Activated B cell treated with CpG ODN at 0.5 μM for 24 hours (primary cell): ENCODE data around the gene FBXO44. TPM values are rescaled to one million over a fixed set of nuclear protein-coding genes. Genes with fewer than 3 reads are reported as not detected.

Source experiments
- ATAC-seq: fragments of 200-7000 bp; cut with Tn5 transposase; one replicate; pipeline ENCODE4 v1.10.0; 2021; ENCODE audit warnings: low read depth, mild to moderate bottlenecking, moderate library complexity
- CTCF ChIA-PET: fragments of 350-600 bp; sonication (Branson Sonifier 250); formaldehyde crosslinking; loops from one replicate; lab custom pipeline; 2021; ENCODE audit warnings: antibody characterized with exemption; lab: Charles Lee
- POLR2A ChIA-PET: fragments of 350-600 bp; sonication (Branson Sonifier 250); formaldehyde crosslinking; loops from one replicate; lab custom pipeline; 2021; ENCODE audit warnings: antibody characterized with exemption; lab: Charles Lee
- DNase-seq: peaks from one replicate; pipeline ENCODE4 v3.0.0; 2022
- H3K27ac Mint-ChIP-seq: one replicate; pipeline ENCODE4 v1.8.0; 2020; ENCODE audit warnings: mixed read lengths
- H3K27me3 Mint-ChIP-seq: one replicate; pipeline ENCODE4 v1.8.0; 2021; ENCODE audit warnings: mixed read lengths
- H3K36me3 Mint-ChIP-seq: one replicate; pipeline ENCODE4 v1.8.0; 2021; ENCODE audit warnings: low read depth, mixed read lengths
- H3K4me1 Mint-ChIP-seq: one replicate; pipeline ENCODE4 v1.8.0; 2021; ENCODE audit warnings: mixed read lengths
- H3K4me3 Mint-ChIP-seq: one replicate; pipeline ENCODE4 v1.8.0; 2020; ENCODE audit warnings: mild to moderate bottlenecking, mixed read lengths
- H3K9me3 Mint-ChIP-seq: one replicate; pipeline ENCODE4 v1.8.0; 2020; ENCODE audit warnings: mixed read lengths
- intact Hi-C: fragments of 100-400 bp; cut with micrococcal nuclease; formaldehyde crosslinking; loops from one replicate; pipeline ENCODE4 v1.15.1; 2024
- total RNA-seq: library from RNA; stranded (reverse); gene quantifications from 2 replicates; pipeline ENCODE4 v1.2.3, GENCODE V29; 2022
- TF ChIP-seq, protein P1 (sequence below): fragments of 200-600 bp; IDR thresholded peaks from one replicate; pipeline ENCODE4 v1.8.0; 2022; ENCODE audit warnings: antibody characterized with exemption, mild to moderate bottlenecking

Gene FBXO44
- total RNA-seq, 1 donor from 2014 or later: 27.2 TPM

DNA sequence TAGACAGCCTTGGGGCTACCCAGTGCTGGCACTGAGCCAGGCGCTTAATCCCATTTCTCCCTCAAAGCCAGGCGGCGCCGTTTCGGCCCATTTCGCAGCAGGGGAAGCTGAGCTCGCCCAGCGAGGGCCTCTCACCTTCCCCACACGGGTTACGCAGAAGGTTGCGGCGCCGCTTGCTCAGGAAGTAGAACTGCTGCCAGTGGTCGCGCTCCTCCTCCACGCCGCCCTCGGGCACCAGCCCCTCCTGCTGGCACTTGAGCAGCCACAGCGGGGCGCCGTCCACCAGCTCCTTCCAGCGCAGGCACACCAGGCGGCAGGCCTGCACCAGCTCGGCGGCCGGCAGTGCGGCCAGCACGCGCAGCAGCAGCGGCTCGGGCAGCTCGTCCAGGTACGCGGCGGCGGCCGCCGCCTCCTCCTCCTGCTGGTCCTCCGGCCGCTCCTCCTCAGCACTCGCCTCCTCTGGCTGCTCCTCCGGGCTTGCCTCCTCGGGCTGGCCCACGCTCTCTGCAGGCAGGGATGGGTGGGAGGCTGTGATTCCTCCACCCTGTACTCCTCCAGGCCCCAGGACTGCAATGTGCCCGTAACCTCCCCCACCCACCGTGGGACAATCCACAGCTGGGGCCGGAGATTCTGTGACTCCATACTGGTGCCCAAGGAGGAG lies 4.2 kb upstream of the FBXO44 start:
- POLR2A ChIA-PET: interaction anchor here (0.7 to 3.3 kb wide), 8 partner anchors 14 to 388 kb away, joined by 3 to 36 read pairs (median 6); partner anchors contain the start of genes AGTRAP, FBXO6, MAD2L2 and MTOR
- Mint-ChIP-seq H3K9me3 (no peaks in the 10 kb centered on the region), H3K36me3 (no peaks in the 10 kb centered on the region), H3K27me3 (no peaks in the 10 kb centered on the region), H3K27ac (peak overlapping the region; percentile 8), H3K4me1 (peaks cover 26% of the 10 kb centered on the region), H3K4me3 (peak overlapping the region; percentile 69)
- TF ChIP-seq, protein P1, sequence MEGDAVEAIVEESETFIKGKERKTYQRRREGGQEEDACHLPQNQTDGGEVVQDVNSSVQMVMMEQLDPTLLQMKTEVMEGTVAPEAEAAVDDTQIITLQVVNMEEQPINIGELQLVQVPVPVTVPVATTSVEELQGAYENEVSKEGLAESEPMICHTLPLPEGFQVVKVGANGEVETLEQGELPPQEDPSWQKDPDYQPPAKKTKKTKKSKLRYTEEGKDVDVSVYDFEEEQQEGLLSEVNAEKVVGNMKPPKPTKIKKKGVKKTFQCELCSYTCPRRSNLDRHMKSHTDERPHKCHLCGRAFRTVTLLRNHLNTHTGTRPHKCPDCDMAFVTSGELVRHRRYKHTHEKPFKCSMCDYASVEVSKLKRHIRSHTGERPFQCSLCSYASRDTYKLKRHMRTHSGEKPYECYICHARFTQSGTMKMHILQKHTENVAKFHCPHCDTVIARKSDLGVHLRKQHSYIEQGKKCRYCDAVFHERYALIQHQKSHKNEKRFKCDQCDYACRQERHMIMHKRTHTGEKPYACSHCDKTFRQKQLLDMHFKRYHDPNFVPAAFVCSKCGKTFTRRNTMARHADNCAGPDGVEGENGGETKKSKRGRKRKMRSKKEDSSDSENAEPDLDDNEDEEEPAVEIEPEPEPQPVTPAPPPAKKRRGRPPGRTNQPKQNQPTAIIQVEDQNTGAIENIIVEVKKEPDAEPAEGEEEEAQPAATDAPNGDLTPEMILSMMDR: no peak
- intact Hi-C loops: loop anchor here (1.0 to 5.0 kb wide), 4 partner anchors 69 to 257 kb away; partner anchors contain the start of genes CLCN6 and MTHFR
- ATAC-seq (peak; percentile 60), DNase-seq (peak; percentile 71)
- CTCF ChIA-PET: interaction anchor here (0.9 to 7.3 kb wide), 10 partner anchors 9 to 613 kb away, joined by 3 to 74 read pairs (median 4); partner anchors contain the start of gene FBXO6

DNA sequence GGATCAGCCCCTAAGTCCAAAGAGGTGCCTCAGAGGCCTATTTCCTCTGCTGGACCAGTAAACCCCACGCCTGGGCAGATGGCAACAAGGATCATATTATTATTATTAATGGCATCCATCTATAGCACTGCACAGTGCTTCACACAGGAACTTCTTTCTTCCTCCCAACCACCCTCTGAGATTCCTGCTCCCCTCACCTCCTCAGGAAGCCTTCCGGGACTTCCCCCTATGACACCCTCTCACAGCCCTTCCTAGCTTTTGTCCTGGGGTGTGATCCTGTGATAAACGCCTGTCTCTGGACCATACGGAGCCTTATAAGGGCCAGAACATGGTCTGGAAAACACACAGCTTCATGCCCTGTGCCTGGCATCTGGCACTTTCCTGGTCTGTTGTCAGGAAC lies 3.7 kb upstream of the FBXO44 start:
- H3K9me3 Mint-ChIP-seq: no peaks in the 10 kb centered on the region
- no peak for DNase-seq
- H3K4me1 Mint-ChIP-seq: peaks cover 32% of the 10 kb centered on the region
- no peaks in the 10 kb centered on the region for H3K36me3 Mint-ChIP-seq
- peak overlapping the region; percentile 8 for H3K27ac Mint-ChIP-seq
- TF ChIP-seq, protein P1: no peak
- intact Hi-C loops: loop anchor here (5.0 kb wide), 2 partner anchors 156 to 256 kb away; partner anchors contain the start of genes CLCN6 and MTHFR
- ATAC-seq: no peak
- CTCF ChIA-PET: interaction anchor here (0.9 to 7.3 kb wide), 9 partner anchors 9 to 613 kb away, joined by 3 to 74 read pairs (median 4); partner anchors contain the start of gene FBXO6
- POLR2A ChIA-PET: interaction anchor here (1.3 to 3.3 kb wide), 6 partner anchors 14 to 259 kb away, joined by 3 to 36 read pairs (median 10); partner anchors contain the start of genes AGTRAP, FBXO6 and MAD2L2
- no peaks in the 10 kb centered on the region for H3K27me3 Mint-ChIP-seq
- H3K4me3 Mint-ChIP-seq: peak overlapping the region; percentile 69

DNA sequence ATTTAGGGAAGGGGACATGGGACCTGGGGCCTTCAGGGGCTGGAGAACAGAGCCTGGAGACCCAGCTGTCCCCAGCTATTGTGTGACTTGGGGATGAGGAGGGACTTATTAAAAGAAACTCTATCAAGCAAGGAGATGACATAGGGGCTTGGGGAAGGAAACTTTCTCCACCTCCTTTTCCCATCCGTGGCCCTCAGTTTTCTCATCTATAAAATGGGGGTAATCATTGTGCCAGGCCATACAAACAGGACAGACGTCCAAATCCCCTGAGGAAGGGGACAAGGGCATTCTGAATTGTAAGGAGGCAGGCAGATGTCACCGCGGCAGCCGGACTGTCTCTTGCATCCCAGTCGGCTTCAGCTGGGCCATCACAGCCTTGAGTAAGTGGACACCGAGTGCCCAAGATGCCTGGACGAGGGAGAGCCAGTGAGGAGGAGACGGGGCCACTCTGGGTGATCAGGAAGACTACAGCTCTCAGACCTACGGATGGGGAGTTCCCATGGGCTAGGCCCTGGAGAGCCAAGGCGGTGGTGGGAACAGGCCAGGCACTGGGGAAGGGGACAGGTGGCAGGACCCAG lies 2.4 kb upstream of the FBXO44 start:
- H3K27me3 Mint-ChIP-seq: no peaks in the 10 kb centered on the region
- peaks cover 33% of the 10 kb centered on the region for H3K4me1 Mint-ChIP-seq
- TF ChIP-seq, protein P1: no peak
- CTCF ChIA-PET: interaction anchor here (1.0 to 7.3 kb wide), 3 partner anchors 12 to 106 kb away, joined by 3 to 74 read pairs (median 11); partner anchors contain the start of gene FBXO6
- DNase-seq (no peak), ATAC-seq (no peak)
- POLR2A ChIA-PET: interaction anchor here (1.1 to 3.3 kb wide), 2 partner anchors 67 to 390 kb away, joined by 3 to 36 read pairs; partner anchors contain the start of gene MTOR
- H3K27ac Mint-ChIP-seq: no peak overlapping the region
- H3K9me3 Mint-ChIP-seq: no peaks in the 10 kb centered on the region
- H3K4me3 Mint-ChIP-seq: no peak overlapping the region
- intact Hi-C loops: loop anchor here (5.0 kb wide), 2 partner anchors 155 to 255 kb away; partner anchors contain the start of genes CLCN6 and MTHFR
- H3K36me3 Mint-ChIP-seq: peaks cover 4% of the 10 kb centered on the region

- H3K4me1 Mint-ChIP-seq: peaks cover 33% of the 10 kb centered on the region
- DNase-seq: no peak
- no peaks in the 10 kb centered on the region for H3K9me3 Mint-ChIP-seq
- POLR2A ChIA-PET: interaction anchor here (1.1 to 2.3 kb wide), 5 partner anchors 11 to 554 kb away, joined by 3 to 11 read pairs (median 6); partner anchors contain the start of genes EXOSC10, FBXO6 and MTOR
- no peak for ATAC-seq
- peak overlapping the region; percentile 65 for H3K4me3 Mint-ChIP-seq
- intact Hi-C loops: loop anchor here (5.0 kb wide), 2 partner anchors 154 to 254 kb away; partner anchors contain the start of genes CLCN6 and MTHFR
- no peaks in the 10 kb centered on the region for H3K27me3 Mint-ChIP-seq
- CTCF ChIA-PET: interaction anchor here (0.8 to 7.3 kb wide), 4 partner anchors 11 to 153 kb away, joined by 3 to 74 read pairs (median 7); partner anchors contain the start of gene FBXO6
- no peak overlapping the region for H3K27ac Mint-ChIP-seq
- TF ChIP-seq, protein P1: no peak
- peaks cover 6% of the 10 kb centered on the region for H3K36me3 Mint-ChIP-seq
These were observed 1.4 kb upstream of the FBXO44 start for GRCh38 chr1:11653101-11653860.
